Fibroblast of the aortic adventitia (primary cell): ENCODE data around the gene TRAPPC14. TPM values are rescaled to one million over a fixed set of nuclear protein-coding genes. Genes with fewer than 3 reads are reported as not detected.
"Not testable (repeated sequence)": the region's sequence is repeated elsewhere in the genome, so short reads cannot be mapped to it uniquely, and the experiment has no call there.

ENCODE experiments used
- DNase-seq: peaks from one replicate; pipeline ENCODE4 v3.0.0-alpha.2; 2010; ENCODE audit warnings: low read depth
- H3K4me3 ChIP-seq: 2 replicates; pipeline ENCODE4 v1.5.1; 2011; ENCODE audit warnings: low read depth, mild to moderate bottlenecking, control low read depth, low read length, moderate library complexity
- CTCF ChIP-seq: IDR thresholded peaks from 2 replicates; pipeline ENCODE4 v1.5.1; 2011; ENCODE audit warnings: mild to moderate bottlenecking, low read length, control low read depth, inconsistent platforms; ENCODE audit not compliant: insufficient read depth
- total RNA-seq: library from RNA; depleted of rRNA; stranded (reverse); fragments of >200 nt; gene quantifications from 2 replicates; pipeline ENCODE4 v1.2.3, GENCODE V29; 2012; ENCODE audit warnings: low replicate concordance

The TRAPPC14 gene
- total RNA-seq, 1 donor = 10.0 TPM

GRCh38 chr7:100192969-100193368, 34.4 kb upstream of the TRAPPC14 start:
- TF ChIP-seq CTCF = no peak
- H3K4me3 ChIP-seq = no peak overlapping the region
- no peak for DNase-seq

GRCh38 chr7:100192281-100192862, 33.8 kb upstream of the TRAPPC14 start:
- not testable (repeated sequence) for H3K4me3 ChIP-seq, DNase-seq

- no peak overlapping the region for H3K4me3 ChIP-seq
- DNase-seq = peak; percentile 66
- TF ChIP-seq CTCF = no peak
Observed at GRCh38 chr7:100191775-100192174, 33.3 kb upstream of the TRAPPC14 start.

- peak; percentile 55 for TF ChIP-seq CTCF
- DNase-seq = peak; percentile 80
- H3K4me3 ChIP-seq = no peak overlapping the region
Observed at GRCh38 chr7:100190048-100190711, 31.7 kb upstream of the TRAPPC14 start.

- no peak overlapping the region for H3K4me3 ChIP-seq
- no peak for TF ChIP-seq CTCF
- no peak for DNase-seq
Observed at GRCh38 chr7:100189061-100189460, 30.5 kb upstream of the TRAPPC14 start.

GRCh38 chr7:100185726-100186125, 27.2 kb upstream of the TRAPPC14 start:
- no peak for DNase-seq
- TF ChIP-seq CTCF = no peak

GRCh38 chr7:100183090-100183489, 24.6 kb upstream of the TRAPPC14 start:
- DNase-seq, H3K4me3 ChIP-seq: not testable (repeated sequence)

More at GRCh38 chr7:100185726-100186125, 27.2 kb upstream of the TRAPPC14 start:
- H3K4me3 ChIP-seq = no peak overlapping the region

- not testable (repeated sequence) for H3K4me3 ChIP-seq, DNase-seq
Observed at GRCh38 chr7:100182616-100183015, 24.1 kb upstream of the TRAPPC14 start.

GRCh38 chr7:100180084-100180483, 21.6 kb upstream of the TRAPPC14 start:
- DNase-seq = not testable (repeated sequence)

More at GRCh38 chr7:100180084-100180483, 21.6 kb upstream of the TRAPPC14 start:
- not testable (repeated sequence) for H3K4me3 ChIP-seq
